ENCODE measurements around the gene P2RY6.

DNA sequence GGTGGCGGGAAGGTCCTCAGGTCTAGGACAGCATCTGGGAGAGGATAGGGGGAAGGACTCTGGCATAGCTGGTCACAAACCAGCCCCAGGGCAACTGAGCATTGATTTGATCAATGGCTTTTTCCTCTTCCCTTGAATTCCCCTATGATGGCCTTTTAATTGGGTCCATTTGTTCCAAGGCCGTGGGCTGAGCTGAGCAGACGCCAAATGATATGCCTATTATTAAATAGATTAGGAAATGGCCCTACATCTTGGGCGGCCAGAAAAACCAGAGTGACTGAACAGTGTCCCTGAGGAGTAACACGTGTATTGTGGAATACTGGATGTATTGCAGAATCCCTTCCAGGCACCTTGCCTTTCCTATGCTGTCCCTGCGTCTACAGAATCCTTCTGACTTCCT, 26.7 kb upstream of the P2RY6 start:
- TF ChIP-seq EZH2phosphoT487 (IDR thresholded peaks at IDR 0.05; ENCODE audit: insufficient read depth, low read depth) (no peak), EZH2 (IDR thresholded peaks at IDR 0.05; ENCODE audit: insufficient read depth, poor library complexity, severe bottlenecking) (no peak)

All from GM23248 (cell line).